ENCODE data around the gene PSD.

PSD gene

DNA sequence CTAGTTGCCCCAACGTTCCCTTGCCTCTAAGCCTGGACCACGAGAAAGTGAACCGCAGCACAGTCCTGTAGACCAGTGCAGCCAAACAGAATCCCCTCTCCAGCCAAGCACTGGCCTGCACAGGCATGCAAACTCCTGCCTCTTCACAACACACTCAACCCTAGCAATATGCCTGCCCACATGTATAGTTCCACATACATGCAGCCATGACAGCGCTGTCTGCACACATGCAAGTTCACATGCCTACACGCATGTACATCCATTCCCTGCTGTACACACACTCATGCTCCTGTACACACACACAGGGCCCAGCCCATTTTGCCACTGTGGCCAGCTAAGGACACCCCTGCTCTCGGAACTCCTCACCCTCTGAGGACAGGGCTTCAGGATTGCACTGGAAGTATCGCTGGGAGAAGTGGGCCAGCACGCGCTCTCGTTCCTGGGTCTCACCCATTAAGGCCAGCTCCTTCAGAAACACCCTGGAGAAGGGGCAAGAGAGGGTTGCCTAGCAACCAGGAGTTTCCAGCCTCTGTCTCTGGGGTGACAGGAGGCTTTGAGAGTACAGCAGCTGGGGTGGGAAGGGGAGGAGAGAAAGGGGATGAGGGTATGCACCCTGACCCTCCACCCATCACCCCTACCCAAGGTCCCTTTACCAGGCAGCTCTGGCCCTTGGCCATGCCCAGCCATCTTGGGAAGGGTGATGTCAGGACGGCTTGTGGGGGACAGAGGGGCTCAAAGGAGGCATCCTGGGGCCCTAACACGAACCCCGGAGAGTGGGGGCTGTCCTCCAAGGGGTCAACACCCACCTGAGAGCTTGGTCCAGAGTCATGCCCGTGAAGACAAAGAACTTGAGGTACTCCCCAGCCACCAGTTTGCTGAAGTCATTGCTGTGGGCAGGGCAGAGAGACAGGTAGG, 7.0 kb downstream of the PSD start:
- no peaks in the 10 kb centered on the region for H3K36me3 ChIP-seq (ENCODE audit: low read depth)
- H3K4me3 ChIP-seq (ENCODE audit: severe bottlenecking), result no peak overlapping the region
- peaks cover 45% of the 10 kb centered on the region for H3K27me3 ChIP-seq (ENCODE audit: insufficient read depth, poor library complexity, severe bottlenecking)
- no peak overlapping the region for H3K27ac ChIP-seq (ENCODE audit: poor library complexity, severe bottlenecking)
- TF ChIP-seq CTCF (IDR thresholded peaks at IDR 0.05; ENCODE audit: poor library complexity, severe bottlenecking), result no peak
- no peaks in the 10 kb centered on the region for H3K9me3 ChIP-seq (ENCODE audit: severe bottlenecking)
- no peak for DNase-seq (ENCODE audit: low spot score)
- no peaks in the 10 kb centered on the region for H3K4me1 ChIP-seq (ENCODE audit: insufficient read depth, poor library complexity, severe bottlenecking)
- no peak for ATAC-seq (ENCODE audit: low read depth)

DNA sequence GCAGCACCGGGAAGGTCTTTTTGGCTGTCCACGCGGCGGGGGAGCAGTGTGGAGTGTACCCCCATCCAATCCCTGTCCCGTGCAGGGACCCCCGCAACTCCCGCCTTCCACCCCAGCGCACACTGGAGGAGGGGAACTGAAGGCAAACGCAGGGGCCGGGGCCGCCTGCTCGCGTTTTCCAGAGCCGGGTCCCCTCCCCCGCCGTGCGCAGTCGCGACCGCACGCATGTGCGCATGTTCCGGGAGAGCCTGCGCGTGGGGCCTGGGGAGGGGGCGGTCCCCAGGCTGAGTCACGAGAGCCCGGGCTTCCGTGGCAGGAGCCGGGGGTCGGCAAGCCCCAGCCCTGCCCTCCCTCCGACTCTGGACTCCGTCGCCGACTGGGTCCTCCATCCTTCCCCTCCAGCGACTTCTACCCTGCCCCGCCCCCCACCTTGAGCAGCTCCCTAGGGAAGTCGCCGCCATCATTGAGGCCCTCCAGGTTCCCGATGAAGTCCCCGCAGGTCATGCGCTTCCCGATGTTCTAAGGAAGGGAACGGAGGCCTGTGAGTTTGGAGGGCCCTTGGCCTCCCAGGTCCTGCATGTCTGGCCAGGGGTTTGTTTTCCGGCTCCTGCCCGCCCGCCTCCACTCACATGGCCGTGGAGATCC, 8.0 kb downstream of the PSD start:
- Histone ChIP-seq H3K27me3 (ENCODE audit: insufficient read depth, poor library complexity, severe bottlenecking) (peaks cover 45% of the 10 kb centered on the region), H3K4me3 (ENCODE audit: severe bottlenecking) (peak overlapping the region; percentile 23), H3K36me3 (ENCODE audit: low read depth) (no peaks in the 10 kb centered on the region), H3K27ac (ENCODE audit: poor library complexity, severe bottlenecking) (no peak overlapping the region), H3K9me3 (ENCODE audit: severe bottlenecking) (no peaks in the 10 kb centered on the region), H3K4me1 (ENCODE audit: insufficient read depth, poor library complexity, severe bottlenecking) (no peaks in the 10 kb centered on the region)
- ATAC-seq (ENCODE audit: low read depth) (no peak), DNase-seq (ENCODE audit: low spot score) (peak; percentile 52)
- no peak for TF ChIP-seq CTCF (IDR thresholded peaks at IDR 0.05; ENCODE audit: poor library complexity, severe bottlenecking)

- H3K36me3 ChIP-seq (ENCODE audit: low read depth), result no peaks in the 10 kb centered on the region
- peaks cover 45% of the 10 kb centered on the region for H3K27me3 ChIP-seq (ENCODE audit: insufficient read depth, poor library complexity, severe bottlenecking)
- DNase-seq (ENCODE audit: low spot score), result no peak
- H3K9me3 ChIP-seq (ENCODE audit: severe bottlenecking), result no peaks in the 10 kb centered on the region
- H3K27ac ChIP-seq (ENCODE audit: poor library complexity, severe bottlenecking), result no peak overlapping the region
- no peak for ATAC-seq (ENCODE audit: low read depth)
- H3K4me1 ChIP-seq (ENCODE audit: insufficient read depth, poor library complexity, severe bottlenecking), result no peaks in the 10 kb centered on the region
- peak overlapping the region; percentile 32 for H3K4me3 ChIP-seq (ENCODE audit: severe bottlenecking)
- TF ChIP-seq CTCF (IDR thresholded peaks at IDR 0.05; ENCODE audit: poor library complexity, severe bottlenecking), result no peak
Measured at GRCh38 chr10:102409604-102410428, 8.8 kb downstream of the PSD start.

DNA sequence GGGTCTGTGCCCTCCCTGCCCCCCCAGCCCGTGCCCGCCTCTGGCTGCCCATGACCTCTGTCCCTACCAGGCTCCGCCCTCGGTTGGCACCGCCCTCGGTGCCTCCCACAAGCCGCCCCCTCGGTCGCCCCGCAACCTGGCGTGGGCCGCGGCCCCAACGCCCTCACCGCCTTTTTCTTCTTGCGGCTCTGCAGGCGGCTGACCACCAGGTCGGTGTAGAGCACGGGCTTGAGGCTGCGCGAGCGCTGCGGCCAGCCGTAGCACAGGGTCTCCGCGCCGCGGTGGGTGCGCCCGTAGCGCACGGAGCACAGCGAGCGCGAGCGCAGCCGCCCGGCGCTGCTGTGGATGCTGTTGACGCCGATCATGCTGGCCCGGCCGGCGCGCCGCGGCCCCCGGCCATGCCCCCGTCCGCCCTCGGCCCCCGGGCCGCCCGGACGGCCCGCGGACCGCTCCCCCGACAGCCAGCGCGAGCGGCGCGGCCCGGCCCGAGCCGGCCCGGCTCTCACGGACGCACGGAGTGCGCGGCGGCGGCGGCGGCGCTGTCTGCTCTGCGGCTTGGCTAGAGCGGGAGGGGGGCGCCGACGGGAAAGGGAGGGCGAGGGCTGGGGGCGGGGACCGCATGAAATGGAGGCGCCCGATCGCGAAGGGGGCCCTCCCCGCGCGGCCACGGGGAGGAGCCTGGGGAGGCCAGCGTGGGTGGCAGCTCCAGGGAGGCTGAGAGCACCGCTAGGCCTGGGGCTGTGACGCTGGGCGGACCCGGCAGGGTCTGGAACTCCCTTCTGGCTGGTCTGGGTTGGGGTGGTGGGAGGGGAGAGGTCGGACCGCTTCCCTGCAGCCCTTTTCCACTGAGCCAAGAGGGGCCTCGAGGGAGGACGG, 9.6 kb downstream of the PSD start:
- TF ChIP-seq CTCF (IDR thresholded peaks at IDR 0.05; ENCODE audit: poor library complexity, severe bottlenecking), result no peak
- DNase-seq (ENCODE audit: low spot score) (peak; percentile 30), ATAC-seq (ENCODE audit: low read depth) (peak; percentile 30)
- Histone ChIP-seq H3K27ac (ENCODE audit: poor library complexity, severe bottlenecking) (no peak overlapping the region), H3K27me3 (ENCODE audit: insufficient read depth, poor library complexity, severe bottlenecking) (peaks cover 45% of the 10 kb centered on the region), H3K36me3 (ENCODE audit: low read depth) (no peaks in the 10 kb centered on the region), H3K4me1 (ENCODE audit: insufficient read depth, poor library complexity, severe bottlenecking) (no peaks in the 10 kb centered on the region), H3K9me3 (ENCODE audit: severe bottlenecking) (no peaks in the 10 kb centered on the region), H3K4me3 (ENCODE audit: severe bottlenecking) (peak overlapping the region; percentile 32)

All from RWPE2 (cell line).